Keratinocyte (primary cell): Measurements from ENCODE around the gene ACKR4. TPM values are rescaled to one million over a fixed set of nuclear protein-coding genes. Genes with fewer than 3 reads are reported as not detected.

Experiments used
- DNase-seq: peaks from one replicate; pipeline ENCODE4 v3.0.0-alpha.2; 2011; ENCODE audit warnings: low read depth, missing footprints, low spot score
- FAIRE-seq: peaks from 2 replicates; lab custom pipeline; 2011; peaks lifted over from hg19 to GRCh38; lab: Jason Lieb, UNC
- H2AFZ ChIP-seq: 2 replicates; pipeline ENCODE4 v1.6.0; 2012; ENCODE audit warnings: low read length, control low read depth, inconsistent platforms; ENCODE audit not compliant: control insufficient read depth
- H3K27ac ChIP-seq: 2 replicates; pipeline ENCODE4 v1.5.1; 2011; ENCODE audit warnings: low read length; ENCODE audit not compliant: control insufficient read depth, insufficient read depth
- H3K27me3 ChIP-seq: 3 replicates; pipeline ENCODE4 v1.6.0; 2011; ENCODE audit warnings: low read length; ENCODE audit not compliant: control insufficient read depth, insufficient read depth; ENCODE audit errors: extremely low read depth
- H3K36me3 ChIP-seq, 2 experiments: 2 replicates in 1 of 2; 3 replicates in 1 of 2; pipeline ENCODE4 v1.5.1; 2011; ENCODE audit warnings: low read length in 2 of 2, mild to moderate bottlenecking in 1 of 2; ENCODE audit not compliant: control insufficient read depth in 2 of 2, insufficient read depth in 2 of 2; ENCODE audit errors: extremely low read depth in 1 of 2
- H3K4me1 ChIP-seq: 3 replicates; pipeline ENCODE4 v1.5.1; 2011; ENCODE audit warnings: low read length; ENCODE audit not compliant: control insufficient read depth, insufficient read depth; ENCODE audit errors: extremely low read depth
- H3K4me2 ChIP-seq: 3 replicates; pipeline ENCODE4 v1.6.0; 2011; ENCODE audit warnings: low read depth, low read length; ENCODE audit not compliant: control insufficient read depth, insufficient read depth; ENCODE audit errors: extremely low read depth
- H3K4me3 ChIP-seq, 3 experiments: fragments of 200-600 bp in 1 of 3; sonication (generic) in 1 of 3; 2 replicates in 2 of 3; 3 replicates in 1 of 3; pipeline ENCODE4 v1.5.1; 2011 to 2016; ENCODE audit warnings: low read length in 3 of 3, mild to moderate bottlenecking in 3 of 3, control low read depth in 2 of 3, inconsistent platforms in 1 of 3, low read depth in 1 of 3, mixed read lengths in 1 of 3, mixed run types in 1 of 3, moderate library complexity in 1 of 3; ENCODE audit not compliant: control insufficient read depth in 2 of 3, insufficient read depth in 2 of 3; ENCODE audit errors: extremely low read depth in 1 of 3
- H3K79me2 ChIP-seq: 2 replicates; pipeline ENCODE4 v1.6.0; 2012; ENCODE audit warnings: low read length; ENCODE audit not compliant: control insufficient read depth, insufficient read depth
- H3K9ac ChIP-seq: 3 replicates; pipeline ENCODE4 v1.6.0; 2011; ENCODE audit warnings: low read length; ENCODE audit not compliant: control insufficient read depth, insufficient read depth; ENCODE audit errors: extremely low read depth
- H3K9me1 ChIP-seq: 3 replicates; pipeline ENCODE4 v1.6.0; 2011; ENCODE audit warnings: low read length; ENCODE audit not compliant: control insufficient read depth, insufficient read depth; ENCODE audit errors: extremely low read depth
- H3K9me3 ChIP-seq: 2 replicates; pipeline ENCODE4 v1.5.1; 2012; ENCODE audit warnings: low read depth, low read length; ENCODE audit not compliant: control insufficient read depth
- H4K20me1 ChIP-seq: 3 replicates; pipeline ENCODE4 v1.6.0; 2011; ENCODE audit warnings: low read length; ENCODE audit not compliant: control insufficient read depth, insufficient read depth; ENCODE audit errors: extremely low read depth
- CTCF ChIP-seq, 3 experiments: IDR thresholded peaks in 1 of 3; conservative IDR thresholded peaks in 1 of 3; optimal IDR thresholded peaks in 1 of 3; 2 replicates in 2 of 3; 3 replicates in 1 of 3; pipeline versions ENCODE3 to v1.5.1; 2011; ENCODE audit warnings: low read length in 3 of 3, mild to moderate bottlenecking in 3 of 3, moderate library complexity in 2 of 3, control low read depth in 1 of 3, inconsistent platforms in 1 of 3; ENCODE audit not compliant: insufficient read depth in 2 of 3; ENCODE audit errors: extremely low read depth in 1 of 3
- EZH2 ChIP-seq: IDR thresholded peaks from one replicate; pipeline ENCODE4 v1.6.1; 2012; ENCODE audit warnings: inconsistent platforms, mild to moderate bottlenecking, low read length, moderate library complexity
- dilution Hi-C: fragments of 300-500 bp; cut with MboI; formaldehyde crosslinking; loops from one replicate; pipeline ENCODE4 v1.7.0; 2020; ENCODE audit warnings: low sequenced_read_pairs; ENCODE audit not compliant: extremely low pct_ligation_motif_present
- polyA plus RNA-seq, 5 experiments: library from polyadenylated mRNA; depleted of rRNA in 3 of 5; stranded (reverse) in 3 of 5; stranded (forward) in 1 of 5; unstranded in 1 of 5; fragments of >200 nt; gene quantifications; 1 replicate in 1 of 5; 2 replicates in 3 of 5; 3 replicates in 1 of 5; pipeline versions ENCODE4 v1.2.1 to v1.2.3, GENCODE V29; 2011 to 2012; ENCODE audit warnings: missing spikeins in 2 of 5, low read depth in 1 of 5, low replicate concordance in 1 of 5

Gene ACKR4
- polyA plus RNA-seq, 1 donor (not counting 4 experiments of a cell fraction or from before 2014, with no cell fraction given) = 0.67 TPM

GRCh38 chr3:132573797-132574211 lies 23.3 kb upstream of the ACKR4 start:
- no peak overlapping the region for H3K9ac ChIP-seq
- H3K9me3 ChIP-seq = no peaks in the 10 kb centered on the region
- no peaks in the 10 kb centered on the region for H3K79me2 ChIP-seq
- H4K20me1 ChIP-seq = no peaks in the 10 kb centered on the region
- no peaks in the 10 kb centered on the region for H3K36me3 ChIP-seq
- H2AFZ ChIP-seq = no peak overlapping the region
- dilution Hi-C loops = no loop called here
- TF ChIP-seq CTCF (optimal IDR thresholded peaks at IDR 0.05 in 1 of 3, IDR thresholded peaks at IDR 0.05 in 1 of 3, conservative IDR thresholded peaks at IDR 0.05 in 1 of 3; ENCODE audit: extremely low read depth in 1 of 3, insufficient read depth in 2 of 3, low read length in 3 of 3) = no peak
- TF ChIP-seq EZH2 = no peak
- no peaks in the 10 kb centered on the region for H3K9me1 ChIP-seq
- DNase-seq = no peak
- H3K27me3 ChIP-seq = no peaks in the 10 kb centered on the region
- peaks cover 21% of the 10 kb centered on the region for H3K4me1 ChIP-seq
- H3K27ac ChIP-seq = no peak overlapping the region
- H3K4me2 ChIP-seq = no peak overlapping the region
- H3K4me3 ChIP-seq = no peak overlapping the region
- no peak for FAIRE-seq

GRCh38 chr3:132587401-132587800 lies 9.7 kb upstream of the ACKR4 start:
- TF ChIP-seq EZH2 = no peak
- H3K4me3 ChIP-seq = no peak overlapping the region
- H3K9me3 ChIP-seq = no peaks in the 10 kb centered on the region
- H3K36me3 ChIP-seq = peaks cover 0 to 3% of the 10 kb centered on the region in 2 experiments
- no peak overlapping the region for H3K9ac ChIP-seq
- FAIRE-seq (no peak), DNase-seq (no peak)
- dilution Hi-C loops = no loop called here
- H2AFZ ChIP-seq = no peak overlapping the region
- H3K9me1 ChIP-seq = no peaks in the 10 kb centered on the region
- no peaks in the 10 kb centered on the region for H4K20me1 ChIP-seq
- H3K4me1 ChIP-seq = no peaks in the 10 kb centered on the region
- no peak overlapping the region for H3K4me2 ChIP-seq
- H3K27me3 ChIP-seq = no peaks in the 10 kb centered on the region
- H3K79me2 ChIP-seq = no peaks in the 10 kb centered on the region
- H3K27ac ChIP-seq = no peak overlapping the region

- dilution Hi-C loops = no loop called here
- Histone ChIP-seq H3K27me3 (no peaks in the 10 kb centered on the region), H2AFZ (no peak overlapping the region), H3K36me3 (peaks cover 0 to 3% of the 10 kb centered on the region in 2 experiments), H3K4me3 (no peak overlapping the region), H3K27ac (no peak overlapping the region), H3K9ac (no peak overlapping the region), H3K9me3 (no peaks in the 10 kb centered on the region), H3K4me1 (peaks cover 23% of the 10 kb centered on the region), H4K20me1 (no peaks in the 10 kb centered on the region), H3K4me2 (no peak overlapping the region), H3K9me1 (no peaks in the 10 kb centered on the region), H3K79me2 (no peaks in the 10 kb centered on the region)
- FAIRE-seq (no peak), DNase-seq (no peak)
- TF ChIP-seq CTCF (optimal IDR thresholded peaks at IDR 0.05 in 1 of 3, IDR thresholded peaks at IDR 0.05 in 1 of 3, conservative IDR thresholded peaks at IDR 0.05 in 1 of 3; ENCODE audit: extremely low read depth in 1 of 3, insufficient read depth in 2 of 3, low read length in 3 of 3) (no peak), EZH2 (no peak)
Measured at GRCh38 chr3:132592216-132592615, 4.9 kb upstream of the ACKR4 start.
